HT1080 (cell line): ENCODE measurements around the gene NBAS. TPM values are rescaled to one million over a fixed set of nuclear protein-coding genes. Genes with fewer than 3 reads are reported as not detected.
"Not testable (repeated sequence)": the region's sequence is repeated elsewhere in the genome, so short reads cannot be mapped to it uniquely, and the experiment has no call there.

Source experiments
- DNase-seq: peaks from one replicate; pipeline ENCODE4 v3.0.0-alpha.2; 2015; ENCODE audit warnings: low read depth
- total RNA-seq: library from RNA; depleted of rRNA; stranded (reverse); fragments of >200 nt; shearing (Covaris generic); gene quantifications from 2 replicates; pipeline ENCODE4 v1.2.3, GENCODE V29; 2014

Gene NBAS
- total RNA-seq, 1 experiment from 2014 or later, result 34.2 TPM

- DNase-seq, result no peak
These were observed 27.2 kb downstream of the NBAS start for GRCh38 chr2:15533860-15534480.

GRCh38 chr2:15532996-15533395, 28.1 kb downstream of the NBAS start:
- DNase-seq, result no peak

GRCh38 chr2:15531095-15531854, 29.9 kb downstream of the NBAS start:
- no peak for DNase-seq

GRCh38 chr2:15527074-15527739, 33.9 kb downstream of the NBAS start:
- DNase-seq, result peak; percentile 9

GRCh38 chr2:15521641-15522181, 39.4 kb downstream of the NBAS start:
- peak; percentile 31 for DNase-seq

GRCh38 chr2:15520346-15520745, 40.8 kb downstream of the NBAS start:
- DNase-seq, result no peak

GRCh38 chr2:15518759-15519158, 42.4 kb downstream of the NBAS start:
- not testable (repeated sequence) for DNase-seq

- no peak for DNase-seq
These were observed 43.3 kb downstream of the NBAS start for GRCh38 chr2:15517793-15518192.

- no peak for DNase-seq
These were observed 49.4 kb downstream of the NBAS start for GRCh38 chr2:15511686-15512085.

GRCh38 chr2:15510552-15510951, 50.6 kb downstream of the NBAS start:
- no peak for DNase-seq

GRCh38 chr2:15510131-15510530, 51.0 kb downstream of the NBAS start:
- no peak for DNase-seq

- DNase-seq, result no peak
These were observed 53.4 kb downstream of the NBAS start for GRCh38 chr2:15507697-15508096.

- DNase-seq, result no peak
These were observed 54.1 kb downstream of the NBAS start for GRCh38 chr2:15507061-15507460.

GRCh38 chr2:15506229-15506819, 54.8 kb downstream of the NBAS start:
- no peak for DNase-seq

- no peak for DNase-seq
These were observed 56.1 kb downstream of the NBAS start for GRCh38 chr2:15504882-15505663.

GRCh38 chr2:15499251-15499650, 61.9 kb downstream of the NBAS start:
- not testable (repeated sequence) for DNase-seq

- no peak for DNase-seq
These were observed 62.6 kb downstream of the NBAS start for GRCh38 chr2:15498554-15498953.

- no peak for DNase-seq
These were observed 66.3 kb downstream of the NBAS start for GRCh38 chr2:15494877-15495276.

- peak; percentile 38 for DNase-seq
These were observed 68.3 kb downstream of the NBAS start for GRCh38 chr2:15492773-15493325.

- DNase-seq, result no peak
These were observed 74.4 kb downstream of the NBAS start for GRCh38 chr2:15486770-15487169.

- no peak for DNase-seq
These were observed 75.2 kb downstream of the NBAS start for GRCh38 chr2:15485949-15486348.
